Measurements from ENCODE around the gene TAS2R1.

Gene TAS2R1

GRCh38 chr5:9587135-9587534 is 43.0 kb downstream of the TAS2R1 start:
- DNase-seq (ENCODE audit: low spot score), result no peak

GRCh38 chr5:9582406-9582805 is 47.7 kb downstream of the TAS2R1 start:
- DNase-seq (ENCODE audit: low spot score), result no peak
